GM12874 (cell line): ENCODE results near the gene MACROH2A2.

Experiments
- TF ChIP-seq, protein P1 (sequence below): IDR thresholded peaks from 2 replicates; pipeline ENCODE4 v1.5.1; 2011; ENCODE audit warnings: low read depth, mild to moderate bottlenecking, control low read depth, low read length, moderate library complexity; ENCODE audit not compliant: insufficient read depth

MACROH2A2 gene

DNA sequence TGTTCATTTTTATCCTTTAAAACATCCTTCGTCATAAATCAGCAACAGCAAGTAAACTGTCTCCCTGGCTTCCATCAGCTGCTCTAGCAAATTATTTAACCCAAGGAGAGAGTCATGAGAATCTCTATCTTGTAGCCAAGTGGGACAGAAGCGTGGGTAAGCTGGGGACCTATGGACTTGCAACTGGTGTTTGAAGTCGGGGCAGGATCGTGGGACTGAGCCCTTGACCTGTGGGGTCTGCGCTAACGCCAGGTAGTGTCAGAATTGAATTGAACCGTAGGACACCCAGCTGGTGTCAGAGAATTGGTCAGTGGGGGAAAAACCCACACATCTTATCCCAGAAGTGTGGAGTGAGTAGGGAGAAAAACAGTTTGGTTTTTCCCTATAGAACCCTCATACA lies 66.6 kb downstream of the MACROH2A2 start:
- TF ChIP-seq, protein P1, sequence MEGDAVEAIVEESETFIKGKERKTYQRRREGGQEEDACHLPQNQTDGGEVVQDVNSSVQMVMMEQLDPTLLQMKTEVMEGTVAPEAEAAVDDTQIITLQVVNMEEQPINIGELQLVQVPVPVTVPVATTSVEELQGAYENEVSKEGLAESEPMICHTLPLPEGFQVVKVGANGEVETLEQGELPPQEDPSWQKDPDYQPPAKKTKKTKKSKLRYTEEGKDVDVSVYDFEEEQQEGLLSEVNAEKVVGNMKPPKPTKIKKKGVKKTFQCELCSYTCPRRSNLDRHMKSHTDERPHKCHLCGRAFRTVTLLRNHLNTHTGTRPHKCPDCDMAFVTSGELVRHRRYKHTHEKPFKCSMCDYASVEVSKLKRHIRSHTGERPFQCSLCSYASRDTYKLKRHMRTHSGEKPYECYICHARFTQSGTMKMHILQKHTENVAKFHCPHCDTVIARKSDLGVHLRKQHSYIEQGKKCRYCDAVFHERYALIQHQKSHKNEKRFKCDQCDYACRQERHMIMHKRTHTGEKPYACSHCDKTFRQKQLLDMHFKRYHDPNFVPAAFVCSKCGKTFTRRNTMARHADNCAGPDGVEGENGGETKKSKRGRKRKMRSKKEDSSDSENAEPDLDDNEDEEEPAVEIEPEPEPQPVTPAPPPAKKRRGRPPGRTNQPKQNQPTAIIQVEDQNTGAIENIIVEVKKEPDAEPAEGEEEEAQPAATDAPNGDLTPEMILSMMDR = no peak

DNA sequence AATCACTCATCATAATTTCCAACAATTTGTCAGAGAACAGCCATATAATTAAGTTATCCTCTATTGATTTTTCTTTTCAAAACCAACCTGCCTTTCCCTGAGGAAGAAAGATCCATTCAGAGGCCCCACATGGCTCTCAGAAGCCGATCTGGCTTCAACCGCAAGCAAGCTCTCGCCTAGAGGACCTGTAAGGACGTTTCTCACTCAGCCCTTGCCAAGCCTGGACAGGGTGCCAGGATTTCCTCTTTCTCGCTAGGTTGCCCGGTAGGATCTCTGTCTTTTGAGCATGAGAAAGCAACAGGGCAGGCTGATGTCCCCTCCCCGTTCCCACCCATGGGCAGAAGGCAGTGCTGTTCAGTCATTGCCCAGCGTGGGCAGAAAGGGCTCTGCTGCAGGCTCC lies 67.0 kb downstream of the MACROH2A2 start:
- TF ChIP-seq, protein P1 = no peak

DNA sequence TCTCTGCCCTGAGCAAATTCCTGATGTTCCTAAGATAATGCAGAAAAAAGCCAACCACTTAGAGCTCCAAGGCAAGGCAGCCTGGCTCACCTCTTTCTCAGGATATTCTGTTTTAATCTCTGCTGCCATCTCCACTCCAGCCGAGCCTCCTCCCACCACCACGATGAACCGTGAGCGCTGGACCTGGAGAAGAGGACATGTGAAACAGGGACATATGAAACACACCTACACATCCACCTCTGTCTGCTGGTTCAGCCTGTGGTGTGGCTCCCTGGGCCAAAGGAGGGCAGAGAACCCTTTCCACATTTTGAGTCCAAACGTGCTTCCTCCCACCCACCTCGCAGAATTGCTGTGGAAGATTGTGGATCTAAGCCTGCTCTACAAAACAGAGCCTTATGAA lies 67.8 kb downstream of the MACROH2A2 start:
- TF ChIP-seq, protein P1 = no peak

DNA sequence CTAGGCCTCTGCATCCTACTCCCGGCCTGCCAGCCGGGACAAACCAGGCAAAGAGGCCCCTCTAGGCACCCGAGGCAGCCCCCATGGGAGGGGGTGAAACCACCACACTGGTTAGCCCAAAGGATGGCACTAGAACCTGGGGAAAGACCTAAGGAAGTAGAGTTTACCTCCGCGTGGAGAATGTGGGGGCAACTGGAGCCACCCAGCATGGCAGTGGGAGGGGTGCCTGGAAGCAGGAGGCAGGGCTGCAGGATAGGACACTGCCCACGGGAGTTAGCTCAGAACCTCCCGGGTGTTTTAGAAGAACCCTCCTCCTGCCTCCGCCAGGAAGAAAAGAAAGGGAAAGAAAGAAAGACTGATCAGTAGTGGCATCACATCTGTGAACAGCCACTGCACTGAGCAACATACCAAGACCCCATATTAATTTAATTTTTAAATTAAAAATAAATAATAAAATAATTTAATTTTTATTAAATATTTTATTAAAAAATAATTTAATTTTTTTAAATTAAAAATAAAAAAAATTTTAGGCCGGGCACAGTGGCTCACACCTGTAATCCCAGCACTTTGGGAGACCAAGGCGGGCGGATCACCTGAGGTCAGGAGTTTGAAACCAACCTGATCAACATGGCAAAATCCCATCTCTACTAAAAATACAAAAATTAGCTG lies 68.8 kb downstream of the MACROH2A2 start:
- TF ChIP-seq, protein P1 = no peak

DNA sequence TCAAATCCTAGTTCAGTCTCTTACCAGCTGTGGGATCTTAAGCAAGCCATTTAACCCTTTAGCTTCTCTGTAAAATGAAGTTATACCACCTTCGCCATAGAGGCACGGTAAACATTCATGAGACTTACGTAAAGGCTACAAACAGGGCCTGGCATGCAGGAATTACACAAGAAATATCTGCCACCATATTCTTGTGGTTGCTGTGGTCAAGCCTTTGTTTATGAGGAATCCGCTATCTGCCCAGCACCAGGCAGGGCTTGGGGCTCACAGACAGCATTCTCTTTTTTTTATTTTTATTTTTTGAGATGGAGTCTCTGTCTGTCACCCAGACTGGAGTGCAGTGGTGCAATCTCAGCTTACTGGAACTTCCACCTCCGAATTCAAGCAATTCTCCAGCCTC lies 70.1 kb downstream of the MACROH2A2 start:
- TF ChIP-seq, protein P1 = no peak

DNA sequence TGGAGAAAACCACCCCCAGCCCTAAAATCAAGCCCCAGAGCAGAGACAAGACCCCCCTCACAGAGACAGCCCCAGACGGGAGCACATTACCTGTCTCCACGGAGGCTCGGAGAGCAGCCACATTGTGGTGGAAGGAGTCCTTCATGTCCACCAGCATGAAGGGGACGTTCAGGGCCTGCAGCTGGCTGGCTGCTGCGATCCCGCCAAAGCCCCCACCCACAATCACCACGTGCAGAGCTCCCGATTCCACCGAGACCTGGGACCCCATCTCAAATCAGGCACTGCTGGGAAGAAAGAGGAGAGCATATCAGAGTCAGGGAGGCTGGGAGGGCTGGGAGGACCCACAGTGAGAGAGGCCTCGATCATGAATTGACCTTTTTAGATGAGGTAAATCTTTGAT lies 71.2 kb downstream of the MACROH2A2 start:
- TF ChIP-seq, protein P1 = no peak

DNA sequence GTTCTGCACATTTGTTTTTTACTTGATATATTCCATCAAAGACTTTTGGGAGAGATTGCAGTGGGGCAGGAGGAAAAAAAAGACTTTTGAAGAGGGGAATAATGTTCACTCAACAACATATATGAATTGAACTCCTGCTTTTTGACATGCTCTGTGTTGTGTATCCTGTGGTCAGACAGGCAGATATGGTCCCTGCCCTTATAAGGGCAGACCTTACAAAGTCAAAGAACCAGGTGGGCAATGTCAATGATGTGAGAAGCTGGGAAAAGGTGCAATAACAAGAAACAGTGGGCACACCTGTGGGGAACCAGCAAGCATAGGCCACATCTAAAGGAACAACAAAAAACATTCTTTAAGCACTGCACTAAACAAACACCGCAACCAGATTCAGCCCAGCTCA lies 71.8 kb downstream of the MACROH2A2 start:
- TF ChIP-seq, protein P1 = no peak
